Placental pericyte (primary cell): Measurements from ENCODE around the gene SACM1L. TPM values are rescaled to one million over a fixed set of nuclear protein-coding genes. Genes with fewer than 3 reads are reported as not detected.

Experiments used
- small RNA-seq: library from RNA; depleted of rRNA; stranded (forward); fragments of <200 nt; gene quantifications from one replicate; pipeline ENCODE3, GENCODE V24; 2012; ENCODE audit warnings: low replicate concordance
- total RNA-seq: library from RNA; depleted of rRNA; stranded (reverse); fragments of >200 nt; gene quantifications from 2 replicates; pipeline ENCODE4 v1.2.3, GENCODE V29; 2012

Gene SACM1L, protein sequence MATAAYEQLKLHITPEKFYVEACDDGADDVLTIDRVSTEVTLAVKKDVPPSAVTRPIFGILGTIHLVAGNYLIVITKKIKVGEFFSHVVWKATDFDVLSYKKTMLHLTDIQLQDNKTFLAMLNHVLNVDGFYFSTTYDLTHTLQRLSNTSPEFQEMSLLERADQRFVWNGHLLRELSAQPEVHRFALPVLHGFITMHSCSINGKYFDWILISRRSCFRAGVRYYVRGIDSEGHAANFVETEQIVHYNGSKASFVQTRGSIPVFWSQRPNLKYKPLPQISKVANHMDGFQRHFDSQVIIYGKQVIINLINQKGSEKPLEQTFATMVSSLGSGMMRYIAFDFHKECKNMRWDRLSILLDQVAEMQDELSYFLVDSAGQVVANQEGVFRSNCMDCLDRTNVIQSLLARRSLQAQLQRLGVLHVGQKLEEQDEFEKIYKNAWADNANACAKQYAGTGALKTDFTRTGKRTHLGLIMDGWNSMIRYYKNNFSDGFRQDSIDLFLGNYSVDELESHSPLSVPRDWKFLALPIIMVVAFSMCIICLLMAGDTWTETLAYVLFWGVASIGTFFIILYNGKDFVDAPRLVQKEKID
- total RNA-seq, result 31.5 and 38.8 TPM in 2 replicates

DNA sequence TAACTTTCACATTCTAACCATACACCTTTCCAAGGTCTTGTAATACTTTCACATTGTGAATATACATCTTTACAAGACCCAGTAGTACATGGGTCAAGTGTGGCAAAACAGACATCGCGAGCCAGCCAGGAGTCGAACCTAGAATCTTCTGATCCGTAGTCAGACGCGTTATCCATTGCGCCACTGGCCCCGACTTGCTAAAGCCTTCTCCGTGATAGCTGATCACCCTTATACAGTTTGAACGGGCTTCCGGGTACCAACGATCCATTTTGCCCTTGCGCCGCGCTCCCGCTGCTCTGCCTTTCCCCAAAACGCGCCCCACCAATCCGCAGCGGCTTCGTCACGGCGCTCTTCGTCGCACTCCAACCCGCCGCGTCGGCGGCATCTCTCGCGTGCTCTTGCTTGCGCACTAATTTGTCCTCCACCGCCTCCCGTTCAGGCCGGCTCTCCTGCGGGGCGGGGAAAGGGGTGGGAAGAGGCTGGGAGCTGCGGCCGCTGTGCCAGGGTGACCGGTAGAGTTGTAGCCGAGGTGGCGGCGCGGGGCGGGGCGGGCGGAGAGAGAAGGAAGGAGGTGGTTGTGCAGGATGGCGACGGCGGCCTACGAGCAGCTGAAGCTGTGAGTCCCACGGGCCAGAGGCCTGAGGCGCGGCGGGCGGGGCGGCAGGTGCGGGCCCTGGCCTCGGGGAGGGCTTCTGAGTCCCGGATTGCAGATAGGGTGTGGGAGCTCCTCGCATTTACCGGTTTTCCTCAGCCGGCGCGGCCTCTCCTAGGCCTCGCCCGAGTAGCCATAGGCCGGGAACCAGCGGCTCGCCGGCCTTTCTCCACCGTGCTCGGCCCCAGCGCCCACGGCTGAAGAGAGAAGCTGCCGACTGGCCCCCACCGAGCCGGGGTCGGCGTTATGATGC lies at the start of gene SACM1L:
TSS of gene SACM1L (plus strand) at position 515 of the 905 bp plus-strand sequence. CDS start at position 585, 70 bp downstream.

Small RNA genes lying within 50 kb of the gene (small RNA-seq; reads per million reads assigned to genes)
- gene RN7SL145P, result not detected

Other genes with a start within 250 kb of the SACM1L start
- gene LIMD1, start 94.6 kb upstream of the SACM1L start, total RNA-seq, result 19.5 and 27.5 TPM in 2 replicates
- 0.14 TPM in 1 of 2 replicates, not detected in the other for gene SLC6A20, start 107.1 kb downstream of the SACM1L start, total RNA-seq
- 12.5 and 30.0 TPM in 2 replicates for gene LZTFL1, start 152.7 kb downstream of the SACM1L start, total RNA-seq
- not detected in 2 replicates for gene CCR9, start 197.1 kb downstream of the SACM1L start, total RNA-seq